Prostate gland (tissue), 2 donors: ENCODE data around the gene NHSL2. TPM values are rescaled to one million over a fixed set of nuclear protein-coding genes. Genes with fewer than 3 reads are reported as not detected.

Experiments used
- DNase-seq: peaks from one replicate; pipeline ENCODE4 v3.0.0-alpha.2; 2019; ENCODE audit warnings: low spot score
- H3K27ac ChIP-seq, 2 donors: fragments of 200-600 bp; sonication (generic); 2 replicates each; pipeline ENCODE4 v1.5.1; 2017 to 2019
- H3K27me3 ChIP-seq: fragments of 200-600 bp; sonication (generic); replicated peaks from 2 replicates; pipeline ENCODE4 v1.5.1; 2019; ENCODE audit not compliant: insufficient read depth
- H3K36me3 ChIP-seq, 2 donors: fragments of 200-600 bp; sonication (generic); 1 replicate in 1 of 2; 2 replicates in 1 of 2; pipeline versions ENCODE4 v1.5.1 to v1.8.1; 2017 to 2019
- H3K4me1 ChIP-seq: fragments of 200-600 bp; sonication (generic); replicated peaks from 2 replicates; pipeline ENCODE4 v1.5.1; 2019
- H3K4me3 ChIP-seq, 2 donors: fragments of 200-600 bp; sonication (generic); 2 replicates each; pipeline ENCODE4 v1.5.1; 2017 to 2019
- H3K9me3 ChIP-seq: fragments of 200-600 bp; sonication (generic); 2 replicates; pipeline ENCODE4 v1.5.1; 2017
- CTCF ChIP-seq, 4 experiments: fragments of 200-600 bp in 2 of 4; fragments of 450-650 bp in 2 of 4; sonication (generic) in 2 of 4; IDR thresholded peaks; 1 replicate in 3 of 4; 2 replicates in 1 of 4; pipeline ENCODE4 v1.5.1; 2016 to 2019; ENCODE audit warnings: antibody characterized with exemption in 4 of 4, mild to moderate bottlenecking in 2 of 4, moderate library complexity in 2 of 4
- POLR2A ChIP-seq: fragments of 450-650 bp; IDR thresholded peaks from one replicate; pipeline ENCODE4 v1.6.1; 2016; ENCODE audit warnings: antibody characterized with exemption, mild to moderate bottlenecking
- POLR2AphosphoS5 ChIP-seq: sonication (generic); formaldehyde crosslinking; IDR thresholded peaks from one replicate; pipeline ENCODE4 v1.6.1; 2017; ENCODE audit warnings: antibody characterized with exemption
- WGBS: methylation state at CpG from one replicate; pipeline ENCODE4 v1.1.5; 2018; 5-methylcytosine and 5-hydroxymethylcytosine counted together
- intact Hi-C: fragments of 100-400 bp; cut with DNase I; formaldehyde crosslinking; loops from one replicate; pipeline ENCODE4 v1.14.2; 2022
- total RNA-seq, 2 donors: library from RNA; depleted of rRNA; stranded (reverse); fragments of >200 nt; gene quantifications; one replicate each; pipeline ENCODE4 v1.1.0, GENCODE V29; 2016

The NHSL2 gene
- total RNA-seq, 2 donors from 2014 or later: 4.2 to 28.2 TPM

DNA sequence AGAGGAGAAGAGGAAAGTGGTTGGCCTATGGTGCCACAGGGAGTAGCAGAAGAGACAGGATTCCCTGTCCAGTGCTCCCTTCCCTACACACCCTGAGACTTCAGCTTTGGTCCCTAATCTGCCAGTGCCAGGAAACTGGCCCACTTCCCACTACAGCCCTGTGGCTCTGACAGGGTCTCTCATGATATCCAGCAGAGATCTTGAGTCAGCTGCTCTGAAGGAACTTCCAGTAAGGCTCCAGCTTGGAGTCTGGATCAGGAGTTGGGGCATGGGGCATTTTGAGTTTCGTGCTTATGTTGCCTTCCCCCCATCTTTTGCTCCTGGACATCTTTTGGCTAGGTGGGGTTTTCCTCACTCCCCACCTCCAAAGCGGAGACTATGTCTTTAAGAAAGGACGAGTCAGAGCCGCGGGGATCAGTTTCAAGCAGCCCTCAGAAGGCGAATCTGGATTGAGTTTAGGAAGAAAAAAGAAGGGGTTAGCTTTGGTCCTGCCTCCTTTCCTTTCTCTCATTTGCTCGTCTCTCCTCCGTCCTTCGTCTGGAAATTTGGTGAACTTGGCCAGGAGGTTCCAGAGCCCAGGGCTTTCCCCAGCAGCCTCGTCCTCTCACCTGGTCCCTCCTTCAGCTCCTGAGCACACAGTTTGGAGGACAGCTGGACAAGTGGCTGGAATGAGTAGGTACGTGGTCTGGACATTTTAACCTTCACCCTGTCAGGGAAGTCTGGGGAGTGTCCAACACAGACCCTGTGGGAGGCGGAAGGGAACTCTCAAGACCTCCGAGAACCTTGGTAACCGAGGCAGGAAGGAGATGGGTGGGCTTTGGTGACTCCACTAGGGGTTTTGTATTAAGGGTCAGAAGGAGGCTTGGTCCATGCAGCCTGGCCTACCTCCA, 116.6 kb downstream of the NHSL2 start:
- no peaks in the 10 kb centered on the region for H3K4me1 ChIP-seq
- no peaks in the 10 kb centered on the region for H3K36me3 ChIP-seq
- H3K27ac ChIP-seq: peak overlapping the region in 1 of 2 donors; percentile 47
- H3K27me3 ChIP-seq: no peaks in the 10 kb centered on the region
- WGBS: 60% methylated on average over 11 of the region's 14 CpGs
- no peak overlapping the region for H3K4me3 ChIP-seq
- intact Hi-C loops: no loop called here
- TF ChIP-seq POLR2A: no peak
- TF ChIP-seq CTCF (IDR thresholded peaks at IDR 0.05): no peak
- no peak for TF ChIP-seq POLR2AphosphoS5
- H3K9me3 ChIP-seq: no peaks in the 10 kb centered on the region
- no peak for DNase-seq

DNA sequence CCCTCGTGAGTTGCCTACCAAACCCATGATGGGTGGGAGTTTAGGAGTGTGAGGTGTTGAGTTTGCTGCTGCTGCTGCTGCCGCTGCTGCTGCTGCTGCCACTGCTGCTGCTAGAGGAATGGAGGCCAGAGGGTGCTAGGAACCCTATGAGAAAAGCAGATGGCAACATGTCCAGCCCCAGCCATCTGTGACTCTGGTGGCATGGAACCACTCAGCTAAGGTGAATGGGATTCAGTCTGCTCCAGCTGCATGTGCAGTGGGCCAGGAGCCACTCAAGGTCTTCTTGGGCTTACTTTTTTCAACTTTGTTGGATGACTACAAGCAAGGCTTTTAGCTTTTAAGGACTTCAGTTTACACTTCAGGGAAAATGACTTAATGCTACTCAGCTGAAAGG, 117.3 kb downstream of the NHSL2 start:
- H3K4me1 ChIP-seq: no peaks in the 10 kb centered on the region
- 92% methylated on average over 2 of the region's 2 CpGs for WGBS
- no peaks in the 10 kb centered on the region for H3K9me3 ChIP-seq
- no peaks in the 10 kb centered on the region for H3K36me3 ChIP-seq
- intact Hi-C loops: no loop called here
- H3K27me3 ChIP-seq: no peaks in the 10 kb centered on the region
- TF ChIP-seq POLR2A (no peak), CTCF (IDR thresholded peaks at IDR 0.05) (no peak), POLR2AphosphoS5 (no peak)
- no peak for DNase-seq
- H3K4me3 ChIP-seq: no peak overlapping the region
- H3K27ac ChIP-seq: peak overlapping the region in 1 of 2 donors; percentile 47

DNA sequence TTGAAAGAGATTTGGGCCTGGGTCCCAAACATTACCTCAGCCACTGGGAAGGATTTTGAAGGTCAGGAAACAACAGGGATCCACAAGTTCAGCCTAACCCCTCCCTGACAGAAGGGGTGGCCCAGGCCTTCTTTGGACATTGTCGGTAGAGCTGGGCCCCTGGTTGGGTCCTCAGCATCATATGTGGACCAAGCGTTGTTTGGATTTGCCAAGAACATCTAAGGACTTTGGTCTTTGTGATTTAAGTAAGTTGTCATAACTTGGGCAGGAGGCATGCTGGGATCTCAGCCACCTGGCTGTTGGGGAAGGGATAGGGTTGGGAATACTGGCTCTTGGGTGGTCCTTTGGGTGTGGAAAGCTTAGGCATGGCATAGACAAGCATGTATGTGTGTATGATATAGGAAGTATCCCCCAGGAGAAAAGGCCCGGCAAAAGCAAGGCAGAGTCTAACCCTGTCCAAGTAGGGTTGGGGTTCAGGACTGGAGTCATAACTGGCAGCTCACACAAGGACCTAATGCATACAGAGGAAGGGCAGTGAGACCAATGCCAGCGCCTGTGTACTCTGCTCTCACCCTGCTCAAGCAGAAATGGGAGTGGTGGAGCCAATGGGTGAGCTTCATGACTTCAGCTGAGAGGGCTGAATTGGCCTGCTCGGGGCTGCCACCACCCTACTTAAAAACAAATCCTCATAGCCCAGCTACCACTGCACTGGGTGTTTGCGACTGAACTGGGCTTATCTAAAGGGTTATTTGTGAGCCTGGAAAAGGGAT, 118.2 kb downstream of the NHSL2 start:
- peak overlapping the region; percentile 19 to 30 for H3K27ac ChIP-seq
- H3K27me3 ChIP-seq: no peaks in the 10 kb centered on the region
- no peaks in the 10 kb centered on the region for H3K4me1 ChIP-seq
- intact Hi-C loops: no loop called here
- 77% methylated on average over 5 of the region's 6 CpGs for WGBS
- H3K9me3 ChIP-seq: no peaks in the 10 kb centered on the region
- H3K4me3 ChIP-seq: no peak overlapping the region
- no peak for TF ChIP-seq CTCF (IDR thresholded peaks at IDR 0.05)
- no peak for TF ChIP-seq POLR2AphosphoS5
- no peak for TF ChIP-seq POLR2A
- no peaks in the 10 kb centered on the region for H3K36me3 ChIP-seq
- DNase-seq: no peak

DNA sequence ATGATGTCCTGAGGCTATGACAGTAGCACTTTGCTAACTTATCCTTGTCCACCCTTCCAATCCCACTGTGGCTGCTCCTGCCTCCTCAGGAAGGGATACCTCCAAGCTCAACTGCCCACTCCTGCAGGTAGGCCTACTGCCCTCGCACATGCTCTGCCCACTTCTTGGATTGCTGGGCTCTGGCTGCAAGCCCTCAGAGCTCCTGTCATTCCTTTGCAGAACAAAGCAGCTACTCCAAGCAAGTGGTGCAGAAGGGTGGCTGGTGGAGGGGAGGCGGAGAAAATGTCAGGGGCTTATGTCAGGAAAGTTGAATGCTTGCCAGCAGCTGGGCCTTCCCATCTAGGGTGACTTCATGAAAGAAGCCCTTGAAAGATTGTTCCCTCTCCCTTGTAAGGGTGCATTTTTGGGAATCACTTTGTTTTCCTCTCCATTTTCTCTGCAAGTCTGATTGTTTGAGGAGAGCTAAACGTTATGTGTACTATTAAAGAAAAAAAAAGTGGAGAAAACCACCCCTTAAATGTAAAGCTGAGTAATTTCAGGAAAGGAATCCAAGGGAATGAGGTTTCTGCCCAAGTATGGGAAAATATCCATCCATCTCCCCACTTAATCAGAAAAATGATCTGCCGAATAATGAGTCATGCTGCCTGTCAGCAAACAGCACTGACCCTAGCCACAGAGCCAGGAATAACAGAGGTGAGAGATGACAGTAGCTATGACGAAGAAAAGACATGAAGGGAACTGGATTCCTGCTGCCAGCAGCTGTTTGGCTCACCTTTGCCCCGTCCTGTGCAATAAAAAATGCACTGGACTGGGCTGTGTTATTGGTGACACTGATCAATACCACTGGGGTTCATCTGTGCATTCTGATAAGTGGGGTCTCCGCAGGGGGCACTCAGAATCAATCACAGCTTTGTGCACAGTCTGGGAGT, 119.1 kb downstream of the NHSL2 start:
- no peaks in the 10 kb centered on the region for H3K4me1 ChIP-seq
- peak overlapping the region; percentile 18 to 19 for H3K27ac ChIP-seq
- WGBS: 37% methylated on average over 7 of the region's 7 CpGs
- DNase-seq: no peak
- no peak for TF ChIP-seq POLR2AphosphoS5
- no peak for TF ChIP-seq CTCF (IDR thresholded peaks at IDR 0.05)
- no peak for TF ChIP-seq POLR2A
- intact Hi-C loops: no loop called here
- H3K27me3 ChIP-seq: no peaks in the 10 kb centered on the region
- H3K4me3 ChIP-seq: no peak overlapping the region
- no peaks in the 10 kb centered on the region for H3K36me3 ChIP-seq
- no peaks in the 10 kb centered on the region for H3K9me3 ChIP-seq
